HG02840 (cell line): Measurements from ENCODE around the gene GPR82.
"Not testable (repeated sequence)": the region's sequence is repeated elsewhere in the genome, so short reads cannot be mapped to it uniquely, and the experiment has no call there.

Experiments
- ATAC-seq: cut with Tn5 transposase; IDR thresholded peaks from one replicate; pipeline ENCODE4 v1.9.1; 2021; ENCODE audit warnings: mild to moderate bottlenecking, moderate library complexity, moderate number of reproducible peaks; ENCODE audit not compliant: unreplicated experiment, low FRiP score

The GPR82 gene

GRCh38 chrX:41716767-41717473 lies 7.1 kb upstream of the GPR82 start:
- no peak for ATAC-seq

- ATAC-seq, result no peak
Measured at GRCh38 chrX:41718481-41719235, 5.3 kb upstream of the GPR82 start.

GRCh38 chrX:41719610-41720009 lies 4.4 kb upstream of the GPR82 start:
- ATAC-seq, result not testable (repeated sequence)

- peak; percentile 75 for ATAC-seq
Measured at GRCh38 chrX:41720125-41720779, 3.7 kb upstream of the GPR82 start.

GRCh38 chrX:41721590-41721989 lies 2.4 kb upstream of the GPR82 start:
- ATAC-seq, result no peak

- ATAC-seq, result no peak
Measured at GRCh38 chrX:41722214-41722613, 1.8 kb upstream of the GPR82 start.

GRCh38 chrX:41722816-41723618 lies 964 bp upstream of the GPR82 start:
- ATAC-seq, result no peak

- no peak for ATAC-seq
Measured at GRCh38 chrX:41728125-41728524, 4.1 kb downstream of the GPR82 start.

GRCh38 chrX:41730081-41730480 lies 6.1 kb downstream of the GPR82 start:
- no peak for ATAC-seq

GRCh38 chrX:41732260-41732659 lies 8.3 kb downstream of the GPR82 start:
- ATAC-seq, result no peak

- ATAC-seq, result peak; percentile 92
Measured at GRCh38 chrX:41733939-41734338, 10.0 kb downstream of the GPR82 start.

GRCh38 chrX:41734530-41734929 lies 10.5 kb downstream of the GPR82 start:
- no peak for ATAC-seq

- no peak for ATAC-seq
Measured at GRCh38 chrX:41737065-41737464, 13.1 kb downstream of the GPR82 start.

- ATAC-seq, result no peak
Measured at GRCh38 chrX:41739871-41740270, 15.9 kb downstream of the GPR82 start.

GRCh38 chrX:41750716-41751115 lies 26.7 kb downstream of the GPR82 start:
- ATAC-seq, result no peak

GRCh38 chrX:41758401-41758800 lies 34.4 kb downstream of the GPR82 start:
- no peak for ATAC-seq

- ATAC-seq, result no peak
Measured at GRCh38 chrX:41759817-41760216, 35.8 kb downstream of the GPR82 start.

GRCh38 chrX:41761169-41761568 lies 37.2 kb downstream of the GPR82 start:
- no peak for ATAC-seq

GRCh38 chrX:41761702-41762101 lies 37.7 kb downstream of the GPR82 start:
- ATAC-seq, result no peak

- no peak for ATAC-seq
Measured at GRCh38 chrX:41779030-41779564, 55.1 kb downstream of the GPR82 start.
